Measurements from ENCODE around the gene MRPL41.
"Not testable (repeated sequence)": the region's sequence is repeated elsewhere in the genome, so short reads cannot be mapped to it uniquely, and the experiment has no call there.

MRPL41 gene

GRCh38 chr9:137513136-137513535 lies 38.5 kb upstream of the MRPL41 start:
- H3K36me3 ChIP-seq (ENCODE audit: control insufficient read depth in 1 of 2, insufficient read depth in 2 of 2, low read length in 2 of 2); H3K9ac ChIP-seq (ENCODE audit: low read depth in 1 of 2, low read length in 2 of 2); H3K27ac ChIP-seq (ENCODE audit: low read depth, low read length); H3K4me3 ChIP-seq (ENCODE audit: low read depth in 1 of 2, low read length in 2 of 2); H3K9me3 ChIP-seq (ENCODE audit: control insufficient read depth in 1 of 2, low read length in 2 of 2); H3K4me1 ChIP-seq (ENCODE audit: control insufficient read depth in 1 of 2, insufficient read depth in 2 of 2, low read length in 2 of 2); H3K27me3 ChIP-seq (ENCODE audit: control insufficient read depth in 1 of 2, insufficient read depth in 2 of 2, low read length in 2 of 2): not testable (repeated sequence)

DNA sequence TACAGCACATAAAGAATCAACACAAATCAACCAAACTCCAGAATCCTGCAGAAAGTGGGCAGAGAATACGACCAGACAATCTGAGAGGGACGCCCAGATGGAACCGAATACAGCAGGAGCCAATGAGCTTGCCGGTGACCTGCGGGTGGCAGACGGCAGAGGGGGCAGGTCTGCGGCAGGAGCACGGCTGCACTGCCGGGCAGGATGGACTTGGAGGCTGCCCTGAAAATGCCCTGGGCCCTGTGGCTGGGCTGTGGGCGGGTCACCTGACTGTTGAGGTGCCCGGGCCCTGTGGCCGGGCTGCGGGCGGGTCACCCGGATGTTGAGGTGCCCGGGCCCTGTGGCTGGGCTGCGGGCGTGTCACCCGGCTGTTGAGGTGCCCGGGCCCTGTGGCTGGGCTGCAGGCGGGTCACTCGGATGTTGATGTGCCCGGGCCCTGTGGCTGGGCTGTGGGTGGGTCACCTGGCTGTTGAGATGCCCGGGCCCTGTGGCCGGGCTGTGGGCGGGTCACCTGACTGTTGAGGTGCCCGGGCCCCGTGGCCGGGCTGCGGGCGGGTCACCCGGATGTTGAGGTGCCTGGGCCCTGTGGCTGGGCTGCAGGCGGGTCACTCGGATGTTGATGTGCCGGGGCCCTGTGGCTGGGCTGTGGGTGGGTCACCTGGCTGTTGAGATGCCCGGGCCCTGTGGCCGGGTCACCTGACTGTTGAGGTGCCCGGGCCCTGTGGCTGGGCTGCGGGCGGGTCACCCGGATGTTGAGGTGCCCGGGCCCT lies 37.7 kb upstream of the MRPL41 start:
- not testable (repeated sequence) for H3K9me3 ChIP-seq (ENCODE audit: control insufficient read depth in 1 of 2, low read length in 2 of 2); H3K4me1 ChIP-seq (ENCODE audit: control insufficient read depth in 1 of 2, insufficient read depth in 2 of 2, low read length in 2 of 2); H3K9ac ChIP-seq (ENCODE audit: low read depth in 1 of 2, low read length in 2 of 2); H3K4me3 ChIP-seq (ENCODE audit: low read depth in 1 of 2, low read length in 2 of 2); H3K36me3 ChIP-seq (ENCODE audit: control insufficient read depth in 1 of 2, insufficient read depth in 2 of 2, low read length in 2 of 2); H3K27ac ChIP-seq (ENCODE audit: low read depth, low read length); H3K27me3 ChIP-seq (ENCODE audit: control insufficient read depth in 1 of 2, insufficient read depth in 2 of 2, low read length in 2 of 2)

DNA sequence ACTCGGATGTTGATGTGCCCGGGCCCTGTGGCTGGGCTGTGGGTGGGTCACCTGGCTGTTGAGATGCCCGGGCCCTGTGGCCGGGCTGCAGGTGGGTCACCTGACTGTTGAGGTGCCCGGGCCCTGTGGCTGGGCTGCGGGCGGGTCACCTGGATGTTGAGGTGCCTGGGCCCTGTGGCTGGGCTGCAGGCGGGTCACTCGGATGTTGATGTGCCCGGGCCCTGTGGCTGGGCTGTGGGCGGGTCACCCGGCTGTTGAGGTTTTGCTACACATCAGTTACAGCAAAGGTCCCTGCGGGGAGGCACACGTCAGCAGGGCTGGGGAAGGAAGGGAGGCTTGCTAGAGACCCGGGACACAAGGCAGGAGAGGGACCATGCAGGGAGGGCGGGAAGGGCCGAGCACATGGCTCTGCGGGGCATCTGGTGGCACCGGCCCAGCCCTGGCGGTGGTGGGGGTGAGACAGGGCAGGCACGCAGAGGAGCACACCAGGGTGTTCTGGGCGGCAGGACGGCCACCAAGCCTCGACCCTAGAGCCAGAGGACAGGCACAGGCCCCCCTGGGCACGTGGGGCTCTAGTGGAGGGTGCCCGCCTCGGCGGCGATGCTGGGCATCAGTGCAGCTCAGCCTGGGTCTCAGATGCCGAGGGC lies 36.9 kb upstream of the MRPL41 start:
- peaks cover 6 to 7% of the 10 kb centered on the region in 2 donors for H3K4me1 ChIP-seq (ENCODE audit: control insufficient read depth in 1 of 2, insufficient read depth in 2 of 2, low read length in 2 of 2)
- H3K4me3 ChIP-seq (ENCODE audit: low read depth in 1 of 2, low read length in 2 of 2) = no peak overlapping the region
- H3K9ac ChIP-seq (ENCODE audit: low read depth in 1 of 2, low read length in 2 of 2) = no peak overlapping the region
- H3K9me3 ChIP-seq (ENCODE audit: control insufficient read depth in 1 of 2, low read length in 2 of 2) = no peaks in the 10 kb centered on the region
- H3K27ac ChIP-seq (ENCODE audit: low read depth, low read length) = no peak overlapping the region
- peaks cover 0 to 4% of the 10 kb centered on the region in 2 donors for H3K36me3 ChIP-seq (ENCODE audit: control insufficient read depth in 1 of 2, insufficient read depth in 2 of 2, low read length in 2 of 2)
- H3K27me3 ChIP-seq (ENCODE audit: control insufficient read depth in 1 of 2, insufficient read depth in 2 of 2, low read length in 2 of 2) = no peaks in the 10 kb centered on the region

- Histone ChIP-seq H3K27me3 (ENCODE audit: control insufficient read depth in 1 of 2, insufficient read depth in 2 of 2, low read length in 2 of 2) (no peaks in the 10 kb centered on the region), H3K9me3 (ENCODE audit: control insufficient read depth in 1 of 2, low read length in 2 of 2) (no peaks in the 10 kb centered on the region), H3K9ac (ENCODE audit: low read depth in 1 of 2, low read length in 2 of 2) (no peak overlapping the region), H3K4me3 (ENCODE audit: low read depth in 1 of 2, low read length in 2 of 2) (no peak overlapping the region), H3K36me3 (ENCODE audit: control insufficient read depth in 1 of 2, insufficient read depth in 2 of 2, low read length in 2 of 2) (peaks cover 0 to 4% of the 10 kb centered on the region in 2 donors), H3K4me1 (ENCODE audit: control insufficient read depth in 1 of 2, insufficient read depth in 2 of 2, low read length in 2 of 2) (peaks cover 6 to 7% of the 10 kb centered on the region in 2 donors), H3K27ac (ENCODE audit: low read depth, low read length) (no peak overlapping the region)
Measured at GRCh38 chr9:137515338-137515724, 36.3 kb upstream of the MRPL41 start.

DNA sequence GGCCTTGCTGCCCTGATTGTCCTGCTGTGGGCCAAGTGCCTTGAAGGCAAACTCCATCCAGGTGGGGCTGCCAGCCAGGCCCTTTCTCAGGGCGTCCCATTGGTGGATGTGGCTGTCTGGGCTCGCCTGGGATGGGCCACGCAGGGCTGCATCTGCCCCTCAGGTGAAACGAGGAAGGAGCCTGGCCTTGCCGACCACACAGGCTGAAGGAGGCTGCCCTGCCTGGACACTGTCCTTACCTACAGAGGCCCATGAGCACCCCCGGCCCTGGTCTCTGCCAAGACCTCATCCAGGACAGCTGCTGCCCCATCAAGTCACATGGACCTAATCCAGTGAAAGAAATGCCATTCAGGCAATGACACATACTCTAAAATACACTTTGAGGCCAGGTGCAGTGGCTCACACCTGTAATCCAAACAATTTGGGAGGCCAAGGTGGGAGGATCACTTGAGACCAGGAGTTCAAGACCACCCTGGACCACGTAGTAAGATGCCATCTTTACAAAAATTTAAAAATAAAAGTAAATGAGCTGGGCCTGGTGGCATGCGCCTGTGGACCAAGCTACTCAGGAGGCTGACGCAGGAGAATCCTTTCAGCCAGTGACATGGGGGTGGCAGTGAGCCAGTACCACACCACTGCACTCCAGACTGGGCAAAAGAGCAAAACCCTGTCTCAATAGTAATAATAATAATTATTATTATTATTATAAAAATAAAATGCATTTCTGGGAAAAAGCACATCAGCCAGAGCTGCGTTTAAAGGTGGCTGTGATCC lies 35.3 kb upstream of the MRPL41 start:
- Histone ChIP-seq H3K9me3 (ENCODE audit: control insufficient read depth in 1 of 2, low read length in 2 of 2) (no peaks in the 10 kb centered on the region), H3K27me3 (ENCODE audit: control insufficient read depth in 1 of 2, insufficient read depth in 2 of 2, low read length in 2 of 2) (no peaks in the 10 kb centered on the region), H3K4me1 (ENCODE audit: control insufficient read depth in 1 of 2, insufficient read depth in 2 of 2, low read length in 2 of 2) (peaks cover 5 to 6% of the 10 kb centered on the region in 2 donors), H3K9ac (ENCODE audit: low read depth in 1 of 2, low read length in 2 of 2) (no peak overlapping the region), H3K36me3 (ENCODE audit: control insufficient read depth in 1 of 2, insufficient read depth in 2 of 2, low read length in 2 of 2) (peaks cover 0 to 4% of the 10 kb centered on the region in 2 donors), H3K27ac (ENCODE audit: low read depth, low read length) (no peak overlapping the region), H3K4me3 (ENCODE audit: low read depth in 1 of 2, low read length in 2 of 2) (no peak overlapping the region)

DNA sequence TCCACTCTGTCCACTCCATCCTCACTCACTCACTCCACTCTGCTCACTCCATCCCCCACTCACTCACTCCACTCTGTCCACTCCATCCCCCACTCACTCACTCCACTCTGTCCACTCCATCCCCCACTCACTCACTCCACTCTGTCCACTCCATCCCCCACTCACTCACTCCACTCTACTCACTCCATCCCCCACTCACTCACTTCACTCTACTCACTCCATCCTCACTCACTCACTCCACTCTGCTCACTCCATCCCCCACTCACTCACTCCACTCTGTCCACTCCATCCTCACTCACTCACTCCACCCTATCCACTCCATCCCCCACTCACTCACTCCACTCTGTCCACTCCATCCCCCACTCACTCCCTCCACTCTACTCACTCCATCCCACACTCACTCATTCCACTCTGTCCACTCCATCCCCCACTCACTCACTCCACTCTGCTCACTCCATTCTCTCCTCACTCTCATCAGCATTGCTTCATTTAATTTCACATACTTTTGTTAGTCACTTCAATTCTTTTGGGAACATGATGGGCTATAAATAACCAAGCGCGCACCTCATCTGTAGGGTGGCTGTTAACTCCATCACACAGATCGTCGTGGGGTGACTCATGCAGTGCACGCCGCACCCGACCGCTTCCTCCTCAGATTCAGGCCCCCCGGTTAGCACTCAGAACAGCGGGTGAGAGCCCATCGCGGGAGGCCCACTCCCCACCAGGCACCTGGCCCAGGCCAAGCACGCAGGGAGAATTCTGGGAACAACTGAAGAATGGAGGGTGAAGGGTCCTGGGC lies 32.8 kb upstream of the MRPL41 start:
- not testable (repeated sequence) for H3K4me1 ChIP-seq (ENCODE audit: control insufficient read depth in 1 of 2, insufficient read depth in 2 of 2, low read length in 2 of 2); H3K27ac ChIP-seq (ENCODE audit: low read depth, low read length); H3K9ac ChIP-seq (ENCODE audit: low read depth in 1 of 2, low read length in 2 of 2); H3K4me3 ChIP-seq (ENCODE audit: low read depth in 1 of 2, low read length in 2 of 2); H3K36me3 ChIP-seq (ENCODE audit: control insufficient read depth in 1 of 2, insufficient read depth in 2 of 2, low read length in 2 of 2); H3K27me3 ChIP-seq (ENCODE audit: control insufficient read depth in 1 of 2, insufficient read depth in 2 of 2, low read length in 2 of 2); H3K9me3 ChIP-seq (ENCODE audit: control insufficient read depth in 1 of 2, low read length in 2 of 2)

GRCh38 chr9:137519553-137519952 lies 32.1 kb upstream of the MRPL41 start:
- Histone ChIP-seq H3K27me3 (ENCODE audit: control insufficient read depth in 1 of 2, insufficient read depth in 2 of 2, low read length in 2 of 2) (no peaks in the 10 kb centered on the region), H3K4me1 (ENCODE audit: control insufficient read depth in 1 of 2, insufficient read depth in 2 of 2, low read length in 2 of 2) (no peaks in the 10 kb centered on the region), H3K9ac (ENCODE audit: low read depth in 1 of 2, low read length in 2 of 2) (no peak overlapping the region), H3K9me3 (ENCODE audit: control insufficient read depth in 1 of 2, low read length in 2 of 2) (no peaks in the 10 kb centered on the region), H3K4me3 (ENCODE audit: low read depth in 1 of 2, low read length in 2 of 2) (no peak overlapping the region), H3K27ac (ENCODE audit: low read depth, low read length) (no peak overlapping the region), H3K36me3 (ENCODE audit: control insufficient read depth in 1 of 2, insufficient read depth in 2 of 2, low read length in 2 of 2) (peaks cover 0 to 4% of the 10 kb centered on the region in 2 donors)

DNA sequence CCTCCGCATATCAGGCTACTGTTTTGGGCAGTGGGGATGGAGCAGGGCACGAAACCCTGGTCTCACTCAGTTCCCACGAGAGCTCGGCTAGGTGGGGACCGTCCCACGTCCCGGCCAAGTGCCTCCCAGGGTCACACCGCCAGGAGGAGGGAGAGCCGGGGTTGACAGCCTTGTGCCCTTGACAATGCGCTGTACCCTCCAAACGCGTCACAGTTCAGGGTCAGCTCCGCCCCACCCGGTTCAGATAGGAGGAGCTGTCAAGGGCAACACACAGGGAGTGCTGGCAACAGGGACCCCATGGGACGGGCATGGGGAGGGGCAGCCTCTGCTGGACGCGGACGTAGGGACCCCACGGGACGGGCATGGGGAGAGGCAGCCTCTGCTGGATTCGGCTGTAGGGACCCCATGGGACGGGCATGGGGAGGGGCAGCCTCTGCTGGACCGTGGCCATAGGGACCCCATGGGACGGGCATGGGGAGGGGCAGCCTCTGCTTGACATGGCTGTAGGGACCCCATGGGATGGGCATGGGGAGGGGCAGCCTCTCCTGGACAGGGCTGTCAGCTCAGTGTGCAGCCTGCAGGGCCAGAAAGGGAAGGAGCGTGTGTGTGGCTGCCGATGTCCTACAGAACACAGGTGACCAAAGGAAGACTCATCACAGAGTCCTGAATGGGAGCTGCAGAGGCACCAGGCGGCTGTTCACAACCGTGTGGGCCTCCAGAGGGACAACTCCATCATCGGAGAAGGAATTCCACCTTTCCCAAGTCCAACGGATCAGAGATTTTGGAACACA lies 30.9 kb upstream of the MRPL41 start:
- no peaks in the 10 kb centered on the region for H3K9me3 ChIP-seq (ENCODE audit: control insufficient read depth in 1 of 2, low read length in 2 of 2)
- H3K4me3 ChIP-seq (ENCODE audit: low read depth in 1 of 2, low read length in 2 of 2) = no peak overlapping the region
- H3K27ac ChIP-seq (ENCODE audit: low read depth, low read length) = no peak overlapping the region
- H3K9ac ChIP-seq (ENCODE audit: low read depth in 1 of 2, low read length in 2 of 2) = no peak overlapping the region
- peaks cover 0 to 4% of the 10 kb centered on the region in 2 donors for H3K36me3 ChIP-seq (ENCODE audit: control insufficient read depth in 1 of 2, insufficient read depth in 2 of 2, low read length in 2 of 2)
- H3K4me1 ChIP-seq (ENCODE audit: control insufficient read depth in 1 of 2, insufficient read depth in 2 of 2, low read length in 2 of 2) = no peaks in the 10 kb centered on the region
- no peaks in the 10 kb centered on the region for H3K27me3 ChIP-seq (ENCODE audit: control insufficient read depth in 1 of 2, insufficient read depth in 2 of 2, low read length in 2 of 2)

DNA sequence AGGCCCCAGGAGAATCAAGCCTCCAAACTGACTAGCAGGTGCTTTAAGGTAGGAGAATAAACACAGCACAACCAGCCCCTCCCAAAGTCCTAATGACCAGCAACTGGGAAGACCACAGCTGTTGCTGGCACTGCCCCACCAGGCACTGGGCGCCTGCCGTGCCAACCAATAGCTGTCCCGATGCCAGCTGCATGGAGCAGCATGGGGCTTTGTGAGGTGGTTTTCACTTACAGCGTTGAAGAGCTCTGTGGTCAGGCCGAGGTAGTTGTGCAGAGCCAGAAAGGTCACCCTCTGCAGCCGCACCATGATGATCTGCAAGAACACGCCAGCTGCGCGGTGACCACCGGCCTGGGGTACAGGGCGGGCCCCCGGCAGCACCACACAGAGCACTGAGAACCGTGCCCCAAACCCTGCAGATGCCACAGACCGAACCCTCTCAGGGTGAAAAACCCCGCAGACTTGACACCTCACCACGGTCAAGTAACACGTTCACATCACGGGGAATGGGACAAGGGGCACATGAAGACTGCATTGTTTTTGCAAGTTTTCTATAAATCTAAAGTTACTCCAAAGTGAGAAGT lies 30.2 kb upstream of the MRPL41 start:
- no peak overlapping the region for H3K27ac ChIP-seq (ENCODE audit: low read depth, low read length)
- H3K4me3 ChIP-seq (ENCODE audit: low read depth in 1 of 2, low read length in 2 of 2) = no peak overlapping the region
- H3K9ac ChIP-seq (ENCODE audit: low read depth in 1 of 2, low read length in 2 of 2) = no peak overlapping the region
- H3K27me3 ChIP-seq (ENCODE audit: control insufficient read depth in 1 of 2, insufficient read depth in 2 of 2, low read length in 2 of 2) = no peaks in the 10 kb centered on the region
- H3K4me1 ChIP-seq (ENCODE audit: control insufficient read depth in 1 of 2, insufficient read depth in 2 of 2, low read length in 2 of 2) = no peaks in the 10 kb centered on the region
- no peaks in the 10 kb centered on the region for H3K9me3 ChIP-seq (ENCODE audit: control insufficient read depth in 1 of 2, low read length in 2 of 2)
- H3K36me3 ChIP-seq (ENCODE audit: control insufficient read depth in 1 of 2, insufficient read depth in 2 of 2, low read length in 2 of 2) = peaks cover 0 to 4% of the 10 kb centered on the region in 2 donors

Data from duodenal mucosa (tissue), 2 donors.